ENCODE results near the gene SCAMP1.

GRCh38 chr5:78320401-78320800, 40.0 kb upstream of the SCAMP1 start:
- TF ChIP-seq CTCF (IDR thresholded peaks at IDR 0.05) (0 out of 2 replicates have a peak, but pooled peaks have one; percentile 15), NR2C2 (CRISPR knock-in tag; IDR thresholded peaks at IDR 0.05) (no peak), ATF3 (CRISPR knock-in tag; conservative IDR thresholded peaks at IDR 0.05) (no peak), GABPB1 (CRISPR knock-in tag; IDR thresholded peaks at IDR 0.05) (no peak), NFE2L1 (CRISPR knock-in tag; IDR thresholded peaks at IDR 0.05) (no peak), ZMAT4 (CRISPR knock-in tag; IDR thresholded peaks at IDR 0.05) (no peak), HMGXB4 (CRISPR knock-in tag; IDR thresholded peaks at IDR 0.05) (no peak), PRRX2 (CRISPR knock-in tag; IDR thresholded peaks at IDR 0.05) (no peak), FOXK1 (CRISPR knock-in tag; IDR thresholded peaks at IDR 0.05) (no peak), TEAD4 (CRISPR knock-in tag; IDR thresholded peaks at IDR 0.05) (no peak), IRF1 (CRISPR knock-in tag; IDR thresholded peaks at IDR 0.05) (no peak)

Measured in WTC11 (cell line).